ENCODE data around the gene CFAP251. TPM values are rescaled to one million over a fixed set of nuclear protein-coding genes. Genes with fewer than 3 reads are reported as not detected.

The CFAP251 gene
- total RNA-seq, 1 experiment from 2014 or later, result 2.6 TPM

GRCh38 chr12:121937654-121938053, 19.3 kb downstream of the CFAP251 start (continued):
- no peak for TF ChIP-seq REST (IDR thresholded peaks at IDR 0.05; ENCODE audit: low read depth)
- no peak for TF ChIP-seq SP1 (IDR thresholded peaks at IDR 0.05; ENCODE audit: low read depth)
- no peak for TF ChIP-seq CEBPB (IDR thresholded peaks at IDR 0.05; ENCODE audit: low read depth)
- TF ChIP-seq FOSL1 (IDR thresholded peaks at IDR 0.05; ENCODE audit: low read depth), result no peak
- no peak for TF ChIP-seq SIN3A (IDR thresholded peaks at IDR 0.05; ENCODE audit: low read depth)
- TF ChIP-seq SRF (IDR thresholded peaks at IDR 0.05; ENCODE audit: low read depth), result no peak

- no peak for TF ChIP-seq REST (IDR thresholded peaks at IDR 0.05; ENCODE audit: low read depth)
- TF ChIP-seq POLR2AphosphoS5 (IDR thresholded peaks at IDR 0.05; ENCODE audit: low read depth, low read length), result no peak
- ChIA-PET POLR2A (no interaction called here), RAD21 (ENCODE audit: low non-redundant PET in 1 of 2, low total read pairs in 2 of 2, uncharacterized antibody in 2 of 2, unreplicated experiment in 2 of 2) (no interaction called here), CTCF (no interaction called here)
- DNase-seq (ENCODE audit: low read depth, low spot score) (no peak), ATAC-seq (no peak)
- Histone ChIP-seq H3K9ac (ENCODE audit: low read length) (no peak overlapping the region), H3K4me1 (ENCODE audit: control insufficient read depth in 1 of 2, insufficient read depth in 2 of 2, low read length in 2 of 2) (no peaks in the 10 kb centered on the region), H3K27me3 (ENCODE audit: insufficient read depth, low read length) (no peaks in the 10 kb centered on the region), H3K4me2 (ENCODE audit: low read length) (no peak overlapping the region), H4K20me1 (ENCODE audit: insufficient read depth) (no peaks in the 10 kb centered on the region), H3K27ac (ENCODE audit: low read depth, low read length) (no peak overlapping the region), H3K9me2 (ENCODE audit: insufficient read depth) (no peaks in the 10 kb centered on the region), H3K79me2 (ENCODE audit: insufficient read depth, low read length) (no peaks in the 10 kb centered on the region), H2AFZ (ENCODE audit: low read depth, low read length, poor library complexity, severe bottlenecking) (no peak overlapping the region), H3K36me3 (ENCODE audit: control insufficient read depth in 1 of 2, insufficient read depth in 2 of 2, low read length in 2 of 2) (no peaks in the 10 kb centered on the region), H3K9me3 (ENCODE audit: control insufficient read depth in 1 of 2, insufficient read depth in 1 of 2, low read depth in 1 of 2, low read length in 2 of 2) (no peaks in the 10 kb centered on the region), H3K4me3 (replicated peaks in 1 of 2; ENCODE audit: low read depth in 1 of 2, low read length in 2 of 2) (no peak overlapping the region)
- intact Hi-C loops (cut with micrococcal nuclease), result no loop called here
- BruUV-seq (replicated peaks), result no TSS peak
Measured at GRCh38 chr12:121939186-121939585, 20.8 kb downstream of the CFAP251 start.

All from HCT116 (cell line).